Measurements from ENCODE around the gene PANX2. TPM values are rescaled to one million over a fixed set of nuclear protein-coding genes. Genes with fewer than 3 reads are reported as not detected.

Gene PANX2
- total RNA-seq, 2 experiments from 2014 or later = not detected

DNA sequence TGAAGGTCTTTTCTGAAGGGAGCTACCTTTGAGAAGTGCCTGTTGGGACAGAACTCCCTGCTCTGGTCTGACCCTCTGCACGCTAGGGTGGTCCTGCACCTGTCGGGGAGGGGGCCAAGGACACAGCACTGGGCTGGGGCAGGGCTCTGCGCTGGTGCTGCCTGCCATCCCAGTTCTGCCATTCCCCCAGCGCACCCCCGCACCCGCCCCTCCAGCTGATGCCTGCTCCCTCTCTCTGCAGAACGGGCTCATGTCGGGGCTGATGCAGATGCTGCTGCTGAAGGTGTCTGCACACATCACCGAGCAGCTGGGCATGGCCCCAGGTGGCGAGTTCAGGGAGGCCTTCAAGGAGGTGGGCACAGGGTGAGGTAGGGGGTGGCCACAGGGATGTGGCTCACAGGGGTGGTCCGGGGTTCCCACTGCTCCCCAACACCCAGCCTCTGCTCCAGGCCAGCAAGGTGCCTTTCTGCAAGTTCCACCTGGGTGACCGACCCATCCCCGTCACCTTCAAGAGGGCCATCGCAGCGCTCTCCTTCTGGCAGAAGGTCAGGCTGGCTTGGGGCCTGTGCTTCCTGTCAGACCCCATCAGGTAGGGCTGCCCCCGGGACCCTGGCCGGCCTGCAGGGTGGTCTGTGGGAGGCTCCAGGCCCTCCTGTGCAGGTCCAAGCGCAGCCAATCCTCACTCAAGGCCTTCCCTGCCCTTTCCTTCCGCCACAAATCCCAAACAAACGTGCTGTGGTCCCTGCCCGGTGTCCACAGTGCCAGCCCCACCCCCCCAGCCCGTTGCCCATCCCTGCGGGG lies 26.7 kb downstream of the PANX2 start:
- DNase-seq (ENCODE audit: low spot score) = no peak
- no peaks in the 10 kb centered on the region for H3K9me2 ChIP-seq (ENCODE audit: insufficient read depth, low read length)
- BruUV-seq (replicated peaks) = no TSS peak
- H2AFZ ChIP-seq (ENCODE audit: low read length) = no peak overlapping the region
- H3K4me3 ChIP-seq (ENCODE audit: low read depth, low read length, poor library complexity, severe bottlenecking) = no peak overlapping the region
- no peak overlapping the region for H3K4me2 ChIP-seq (ENCODE audit: low read length)
- TF ChIP-seq EZH2phosphoT487 (IDR thresholded peaks at IDR 0.05; ENCODE audit: borderline replicate concordance, low read depth, low read length) = no peak
- TF ChIP-seq, protein P1, sequence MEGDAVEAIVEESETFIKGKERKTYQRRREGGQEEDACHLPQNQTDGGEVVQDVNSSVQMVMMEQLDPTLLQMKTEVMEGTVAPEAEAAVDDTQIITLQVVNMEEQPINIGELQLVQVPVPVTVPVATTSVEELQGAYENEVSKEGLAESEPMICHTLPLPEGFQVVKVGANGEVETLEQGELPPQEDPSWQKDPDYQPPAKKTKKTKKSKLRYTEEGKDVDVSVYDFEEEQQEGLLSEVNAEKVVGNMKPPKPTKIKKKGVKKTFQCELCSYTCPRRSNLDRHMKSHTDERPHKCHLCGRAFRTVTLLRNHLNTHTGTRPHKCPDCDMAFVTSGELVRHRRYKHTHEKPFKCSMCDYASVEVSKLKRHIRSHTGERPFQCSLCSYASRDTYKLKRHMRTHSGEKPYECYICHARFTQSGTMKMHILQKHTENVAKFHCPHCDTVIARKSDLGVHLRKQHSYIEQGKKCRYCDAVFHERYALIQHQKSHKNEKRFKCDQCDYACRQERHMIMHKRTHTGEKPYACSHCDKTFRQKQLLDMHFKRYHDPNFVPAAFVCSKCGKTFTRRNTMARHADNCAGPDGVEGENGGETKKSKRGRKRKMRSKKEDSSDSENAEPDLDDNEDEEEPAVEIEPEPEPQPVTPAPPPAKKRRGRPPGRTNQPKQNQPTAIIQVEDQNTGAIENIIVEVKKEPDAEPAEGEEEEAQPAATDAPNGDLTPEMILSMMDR (conservative IDR thresholded peaks at IDR 0.05; ENCODE audit: low read length) = no peak
- no peaks in the 10 kb centered on the region for H3K9me3 ChIP-seq (ENCODE audit: low read length)
- POLR2A ChIA-PET = no interaction called here
- H3K4me1 ChIP-seq (ENCODE audit: insufficient read depth, low read length, poor library complexity, severe bottlenecking) = peaks cover 34% of the 10 kb centered on the region
- H3K27ac ChIP-seq (ENCODE audit: low read depth, low read length, poor library complexity, severe bottlenecking) = no peak overlapping the region
- 0 out of 2 replicates have a peak, but pooled peaks cover 2% of the 10 kb centered on the region for H4K20me1 ChIP-seq (ENCODE audit: insufficient read depth, low read length)
- CTCF ChIA-PET (ENCODE audit: unreplicated experiment) = interaction anchor here (0.6 kb wide), 1 partner anchor 86 kb away, joined by 6 read pairs; no protein-coding TSS in a partner anchor
- intact Hi-C loops (cut with micrococcal nuclease; ENCODE audit: unreplicated experiment) = no loop called here
- H3K79me2 ChIP-seq (ENCODE audit: insufficient read depth, low read depth, low read length) = peaks cover 21% of the 10 kb centered on the region
- peaks cover 59% of the 10 kb centered on the region for H3K36me3 ChIP-seq (ENCODE audit: insufficient read depth, low read length)

DNA sequence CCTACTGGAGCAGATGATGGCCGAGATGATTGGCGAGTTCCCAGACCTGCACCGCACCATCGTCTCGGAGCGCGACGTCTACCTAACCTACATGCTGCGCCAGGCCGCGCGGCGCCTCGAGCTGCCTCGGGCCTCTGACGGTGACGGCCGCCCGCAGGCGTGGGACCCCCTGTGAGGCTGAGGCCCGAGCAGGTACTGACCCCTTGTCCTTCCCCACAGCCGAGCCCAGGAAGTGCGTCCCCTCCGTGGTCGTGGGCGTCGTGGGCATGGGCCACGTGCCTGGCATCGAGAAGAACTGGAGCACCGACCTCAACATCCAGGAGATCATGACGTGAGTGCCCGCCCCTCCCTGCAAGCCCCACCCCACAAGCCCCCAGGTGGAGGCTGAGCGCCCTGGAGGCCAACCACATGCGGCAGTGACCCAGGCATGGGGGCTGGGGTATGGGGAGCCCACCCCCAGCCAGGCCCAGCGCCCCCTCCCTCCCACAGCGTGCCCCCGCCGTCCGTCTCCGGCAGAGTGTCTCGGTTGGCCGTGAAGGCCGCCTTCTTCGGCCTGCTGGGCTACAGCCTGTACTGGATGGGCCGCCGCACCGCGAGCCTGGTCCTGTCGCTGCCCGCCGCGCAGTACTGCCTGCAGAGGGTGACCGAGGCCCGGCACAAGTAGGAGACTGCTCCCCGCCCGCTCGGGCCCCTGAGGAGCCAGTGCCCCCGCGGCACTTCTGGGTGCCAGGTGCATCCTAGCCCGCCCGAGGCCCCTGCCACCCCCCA lies 27.5 kb downstream of the PANX2 start:
- DNase-seq (ENCODE audit: low spot score) = no peak
- ChIA-PET POLR2A (no interaction called here), CTCF (ENCODE audit: unreplicated experiment) (no interaction called here)
- no peak overlapping the region for H2AFZ ChIP-seq (ENCODE audit: low read length)
- 0 out of 2 replicates have a peak, but pooled peaks cover 8% of the 10 kb centered on the region for H4K20me1 ChIP-seq (ENCODE audit: insufficient read depth, low read length)
- no TSS peak for BruUV-seq (replicated peaks)
- no peak overlapping the region for H3K27ac ChIP-seq (ENCODE audit: low read depth, low read length, poor library complexity, severe bottlenecking)
- TF ChIP-seq EZH2phosphoT487 (IDR thresholded peaks at IDR 0.05; ENCODE audit: borderline replicate concordance, low read depth, low read length) = no peak
- TF ChIP-seq, protein P1 (conservative IDR thresholded peaks at IDR 0.05; ENCODE audit: low read length) = no peak
- peaks cover 57% of the 10 kb centered on the region for H3K36me3 ChIP-seq (ENCODE audit: insufficient read depth, low read length)
- H3K9me2 ChIP-seq (ENCODE audit: insufficient read depth, low read length) = no peaks in the 10 kb centered on the region
- H3K4me2 ChIP-seq (ENCODE audit: low read length) = no peak overlapping the region
- intact Hi-C loops (cut with micrococcal nuclease; ENCODE audit: unreplicated experiment) = no loop called here
- peaks cover 21% of the 10 kb centered on the region for H3K79me2 ChIP-seq (ENCODE audit: insufficient read depth, low read depth, low read length)
- H3K4me1 ChIP-seq (ENCODE audit: insufficient read depth, low read length, poor library complexity, severe bottlenecking) = peaks cover 32% of the 10 kb centered on the region
- H3K4me3 ChIP-seq (ENCODE audit: low read depth, low read length, poor library complexity, severe bottlenecking) = no peak overlapping the region
- H3K9me3 ChIP-seq (ENCODE audit: low read length) = peaks cover 2% of the 10 kb centered on the region; the same call in 1 of the 2 replicates

All from OCI-LY7 (cell line).